Suppressor macrophage (primary cell): ENCODE measurements around the gene MUCL3.

Experiments used
- DNase-seq, 4 experiments: peaks; one replicate each; pipeline ENCODE4 v3.0.0-alpha.2; 2020 to 2022

MUCL3 gene

GRCh38 chr6:30945281-30945680 lies 4.5 kb downstream of the MUCL3 start:
- no peak for DNase-seq

GRCh38 chr6:30947231-30947630 lies 6.5 kb downstream of the MUCL3 start:
- no peak for DNase-seq

- DNase-seq: no peak
These were observed 8.0 kb downstream of the MUCL3 start for GRCh38 chr6:30948811-30949210.

- no peak for DNase-seq
These were observed 11.2 kb downstream of the MUCL3 start for GRCh38 chr6:30951907-30952469.

- peak in 1 of 4 experiments; percentile 15 for DNase-seq
These were observed 14.0 kb downstream of the MUCL3 start for GRCh38 chr6:30954631-30955366.

- DNase-seq: peak; percentile 67 to 87 (median 75)
These were observed 14.7 kb downstream of the MUCL3 start for GRCh38 chr6:30955367-30956042.

- no peak for DNase-seq
These were observed 16.9 kb downstream of the MUCL3 start for GRCh38 chr6:30957716-30958115.

- peak in 1 of 4 experiments; percentile 11 for DNase-seq
These were observed 20.3 kb downstream of the MUCL3 start for GRCh38 chr6:30960907-30961673.

- DNase-seq: no peak
These were observed 21.9 kb downstream of the MUCL3 start for GRCh38 chr6:30962716-30963115.

GRCh38 chr6:30963641-30964040 lies 22.9 kb downstream of the MUCL3 start:
- no peak for DNase-seq

- no peak for DNase-seq
These were observed 23.3 kb downstream of the MUCL3 start for GRCh38 chr6:30964075-30964474.

GRCh38 chr6:30965140-30965601 lies 24.4 kb downstream of the MUCL3 start:
- no peak for DNase-seq

- DNase-seq: no peak
These were observed 25.4 kb downstream of the MUCL3 start for GRCh38 chr6:30966154-30966553.

- DNase-seq: peak; percentile 75 to 85 (median 82)
These were observed 28.4 kb downstream of the MUCL3 start for GRCh38 chr6:30969171-30969570.

- no peak for DNase-seq
These were observed 30.2 kb downstream of the MUCL3 start for GRCh38 chr6:30970946-30971345.

- DNase-seq: no peak
These were observed 32.0 kb downstream of the MUCL3 start for GRCh38 chr6:30972816-30973215.

- no peak for DNase-seq
These were observed 33.9 kb downstream of the MUCL3 start for GRCh38 chr6:30974490-30975252.

GRCh38 chr6:30979141-30979540 lies 38.4 kb downstream of the MUCL3 start:
- no peak for DNase-seq

GRCh38 chr6:30979690-30980089 lies 38.9 kb downstream of the MUCL3 start:
- no peak for DNase-seq

- DNase-seq: peak in 1 of 4 experiments; percentile 7
These were observed 41.4 kb downstream of the MUCL3 start for GRCh38 chr6:30981942-30982772.

- DNase-seq: no peak
These were observed 42.7 kb downstream of the MUCL3 start, which contains the start of gene MUC21 for GRCh38 chr6:30983439-30983838. Gene MUC21 (plus strand): TSS chr6:30983718. CDS start chr6:30983959, 241 bp downstream.
